CD4-positive, alpha-beta T cell treated with Interleukin-1 beta for 1 hour (primary cell): Measurements from ENCODE around the gene TFG.

ENCODE experiments used
- DNase-seq, 2 donors: peaks; one replicate each; pipeline ENCODE4 v3.0.0-alpha.2; 2020 to 2022

The TFG gene

DNA sequence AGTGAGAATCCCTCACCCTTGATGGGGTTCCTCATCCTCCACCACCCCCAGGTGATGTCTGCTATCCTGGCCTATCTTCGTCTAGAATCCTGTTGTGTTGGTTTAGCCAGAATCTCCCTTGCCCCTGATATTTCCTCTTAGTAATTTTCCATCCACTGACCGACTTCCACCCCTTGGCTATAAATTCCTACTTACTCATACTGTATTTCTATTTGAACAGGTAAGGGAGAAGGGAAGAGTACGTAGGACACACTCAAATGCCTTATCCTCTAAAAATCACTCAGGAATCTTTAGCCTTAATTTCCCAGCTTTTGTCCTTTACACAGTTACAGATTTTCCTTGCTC lies 678 bp upstream of the TFG start:
- DNase-seq: no peak

DNA sequence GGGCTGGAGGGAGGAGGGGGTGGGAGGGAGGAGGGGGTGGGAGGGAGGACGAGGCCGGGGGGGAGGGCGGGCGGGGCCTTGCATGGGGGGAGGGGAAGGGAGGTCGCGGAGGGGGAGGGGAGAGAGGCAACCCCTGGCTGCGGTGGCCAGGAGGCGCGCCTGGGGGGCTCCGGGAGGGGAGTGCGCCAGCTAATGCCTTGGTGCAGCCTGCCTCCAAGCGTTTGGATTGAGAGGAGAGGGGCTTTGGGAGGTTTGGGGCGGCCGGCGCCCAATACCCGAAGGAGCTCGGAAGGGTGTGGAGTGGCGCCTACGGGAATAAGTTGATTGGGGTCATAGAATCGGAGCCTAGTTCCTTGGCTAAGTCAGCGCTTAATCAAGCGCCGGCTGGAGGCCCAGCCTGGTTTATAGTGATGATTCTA lies 557 bp downstream of the TFG start:
- peak; percentile 29 to 32 for DNase-seq

DNA sequence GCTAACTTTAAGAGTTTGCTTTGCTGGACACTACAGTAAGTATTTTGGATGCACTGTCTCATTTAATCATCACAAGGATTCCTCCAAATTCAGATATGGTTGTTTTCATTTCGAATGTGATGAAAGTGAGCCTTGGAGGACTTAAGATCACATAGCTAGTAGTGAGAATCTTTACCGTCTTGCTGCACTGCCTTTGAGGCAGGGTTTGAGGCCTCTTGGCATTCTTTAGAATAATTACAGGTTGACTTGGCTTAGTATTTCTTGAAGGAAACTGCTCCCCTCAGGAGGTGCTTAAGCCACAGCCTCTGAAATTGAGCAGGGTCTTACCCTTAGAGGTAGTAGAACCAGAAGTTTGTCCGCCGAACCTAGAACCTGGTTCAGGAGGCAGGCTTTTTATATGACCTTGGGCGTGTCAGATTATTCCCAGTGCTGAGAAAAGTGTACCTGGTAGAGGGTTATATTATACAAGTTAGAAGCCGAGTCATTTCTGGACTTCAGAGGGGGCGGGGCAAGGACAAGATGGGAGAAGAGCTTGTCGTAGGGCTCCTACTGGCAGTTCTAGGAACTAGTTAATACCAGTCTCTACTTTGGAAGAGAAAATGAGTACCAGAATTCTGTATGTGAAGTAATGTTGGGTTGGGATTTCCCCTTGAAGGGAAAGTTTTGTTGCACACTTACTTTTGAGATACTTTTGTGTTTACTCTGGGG lies 1.1 kb downstream of the TFG start:
- DNase-seq: peak; percentile 43 to 64

DNA sequence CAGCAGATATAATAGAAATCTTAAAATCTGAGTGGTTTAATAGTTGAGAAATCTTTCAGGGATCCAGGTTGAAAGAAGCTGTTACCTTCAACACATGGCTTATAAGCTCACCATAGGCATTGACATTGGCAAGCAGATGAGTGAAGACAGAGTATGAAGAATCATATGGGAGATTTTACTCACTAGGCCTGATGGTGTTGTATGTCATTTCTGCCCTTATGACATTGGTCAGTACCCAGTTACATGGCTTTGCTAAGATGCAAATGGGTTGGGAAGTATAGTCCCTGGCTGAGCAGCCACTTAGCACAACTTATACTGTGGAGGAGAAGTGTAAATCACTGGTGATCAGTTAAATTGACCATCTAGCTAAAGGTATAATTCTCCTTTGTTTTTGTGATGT lies 5.9 kb downstream of the TFG start:
- no peak for DNase-seq

DNA sequence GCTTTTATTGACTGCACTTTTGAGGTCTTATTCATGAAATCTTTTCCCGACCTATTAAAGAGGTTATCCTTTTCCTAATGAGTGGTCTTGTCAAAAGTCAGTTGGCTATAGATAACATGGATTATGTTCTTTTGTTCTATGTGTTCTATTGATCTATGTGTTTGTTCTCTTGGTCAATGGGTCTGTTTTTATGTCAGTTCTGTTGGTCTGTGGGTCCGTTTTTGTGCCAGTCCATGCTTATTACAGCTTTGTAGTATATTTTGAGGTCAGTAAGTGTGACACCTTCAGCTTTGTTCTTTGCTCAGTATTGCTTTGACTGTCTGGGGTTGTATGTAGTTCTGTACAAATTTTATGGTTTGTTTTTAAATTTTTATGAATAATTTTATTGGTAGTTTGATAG lies 7.8 kb downstream of the TFG start:
- no peak for DNase-seq

DNA sequence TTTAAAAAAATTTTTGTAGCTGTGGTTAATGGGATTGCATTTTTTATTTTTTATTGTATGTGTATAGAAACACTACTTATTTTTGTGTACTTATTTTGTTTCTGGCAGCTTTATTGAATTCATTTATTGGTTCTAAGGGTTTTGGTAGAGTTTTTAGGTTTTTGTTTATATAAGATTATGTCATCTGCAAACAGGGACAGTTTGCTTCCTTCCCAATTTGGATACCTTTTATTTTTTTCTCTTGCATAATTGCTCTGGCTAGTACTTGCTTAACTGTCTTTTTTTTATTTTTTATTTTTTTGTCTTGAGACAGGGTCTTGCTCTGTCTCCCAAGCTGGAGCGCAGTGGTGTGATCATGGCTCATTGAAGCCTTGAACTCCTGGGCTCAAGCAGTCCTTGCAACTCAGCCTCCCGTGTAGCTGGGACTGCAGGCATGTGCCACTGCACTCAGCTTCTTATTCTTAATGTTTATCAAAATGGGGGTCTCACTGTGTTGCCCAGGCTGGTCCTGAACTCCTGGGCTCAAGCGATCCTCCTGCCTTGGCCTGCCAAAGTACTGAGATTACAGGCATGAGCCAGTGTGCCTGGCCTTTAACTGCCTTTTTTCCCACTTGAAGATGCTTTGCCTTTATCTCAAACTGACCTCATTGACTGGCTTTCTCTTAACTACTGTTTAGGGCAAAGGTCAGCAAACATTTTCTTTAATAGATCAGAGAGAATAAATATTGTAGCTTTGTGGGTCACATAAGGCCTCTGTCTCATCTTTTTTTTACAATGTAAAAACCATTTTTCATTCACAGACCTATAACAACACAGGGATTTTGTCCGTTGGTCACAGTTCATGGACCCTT lies 8.6 kb downstream of the TFG start:
- no peak for DNase-seq

DNA sequence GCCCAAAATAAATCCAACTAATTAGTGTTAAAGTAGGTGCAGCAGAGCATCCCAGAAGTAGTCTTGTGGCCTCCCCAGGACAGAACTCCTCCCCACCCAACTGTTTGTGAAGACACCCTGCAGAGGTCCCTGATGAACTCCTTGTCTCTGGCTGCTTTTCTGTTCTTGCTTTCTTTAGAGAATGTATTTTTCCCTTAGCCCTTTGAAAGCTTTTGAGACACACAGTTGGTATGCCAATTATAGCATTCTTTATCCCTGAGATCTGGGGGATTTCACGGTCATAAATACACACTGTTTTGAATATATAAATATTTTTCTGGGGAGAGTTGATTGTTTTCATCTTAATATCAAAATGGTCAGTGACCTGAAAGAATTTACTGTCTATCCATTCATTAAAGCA lies 9.8 kb downstream of the TFG start:
- DNase-seq: no peak

DNA sequence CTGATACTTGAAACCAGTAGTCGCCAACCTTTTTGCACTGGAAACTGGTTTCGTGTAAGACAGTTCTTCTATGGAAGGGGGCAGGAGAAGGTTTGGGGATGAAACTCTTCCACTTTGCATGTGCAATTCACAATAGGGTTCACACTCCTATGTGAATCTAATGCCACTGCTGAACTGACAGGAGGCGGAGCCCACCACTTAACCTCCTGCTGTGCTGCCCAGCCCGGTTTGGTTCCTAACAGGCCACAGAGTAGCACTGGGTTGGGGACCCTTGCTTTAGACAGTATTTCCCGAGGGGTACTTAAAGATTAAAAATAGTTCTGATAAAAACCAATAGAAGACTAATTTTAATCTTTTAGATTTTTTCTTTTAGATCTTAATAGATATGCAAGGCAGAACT lies 11.1 kb downstream of the TFG start:
- DNase-seq: no peak

DNA sequence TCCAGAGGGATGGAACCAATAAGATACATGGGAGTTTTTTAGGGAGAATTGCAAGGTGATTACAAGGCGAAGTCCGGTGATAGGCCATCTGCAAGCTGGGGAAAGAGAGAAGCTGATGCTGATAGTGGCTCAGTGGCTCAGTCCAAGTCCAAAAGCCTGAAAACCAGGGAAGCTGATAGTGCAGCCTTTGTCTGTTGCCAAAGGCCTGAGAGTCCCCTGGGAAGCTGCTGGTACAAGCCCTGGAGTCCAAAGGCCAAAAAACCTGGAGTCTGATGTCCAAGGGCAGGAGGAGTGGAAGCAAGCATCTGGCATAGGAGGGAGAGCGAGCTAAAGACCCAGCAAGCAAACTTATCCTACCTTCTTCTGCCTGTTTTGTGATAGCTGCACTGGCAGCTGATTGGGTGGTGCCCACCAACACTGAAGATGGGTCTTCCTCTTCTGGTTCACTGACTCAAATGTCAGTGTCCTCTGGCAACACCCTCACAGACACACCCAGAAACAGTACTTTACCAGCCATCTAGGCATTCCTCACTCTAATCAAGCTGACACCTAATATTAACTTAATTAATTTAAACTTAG lies 16.7 kb downstream of the TFG start:
- no peak for DNase-seq

DNA sequence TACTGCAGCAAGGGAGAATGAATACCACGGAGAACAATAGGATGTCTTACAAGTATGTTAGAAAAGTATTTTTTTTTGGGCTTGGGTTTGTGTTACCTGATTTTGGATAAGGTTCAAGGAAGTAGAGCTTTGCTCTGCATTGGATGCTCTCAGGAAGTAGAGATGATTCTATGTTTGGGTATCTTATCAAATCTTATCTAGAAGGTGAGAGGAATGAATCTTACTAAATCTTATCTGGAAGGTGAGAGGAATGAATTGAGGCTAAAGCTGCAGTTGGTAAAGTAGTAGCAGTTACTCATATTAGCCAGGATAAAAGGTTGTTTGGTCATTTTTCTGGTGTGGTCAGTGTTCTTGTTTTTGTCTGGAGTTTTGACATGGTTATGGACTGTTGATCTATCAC lies 17.4 kb downstream of the TFG start:
- DNase-seq: no peak

DNA sequence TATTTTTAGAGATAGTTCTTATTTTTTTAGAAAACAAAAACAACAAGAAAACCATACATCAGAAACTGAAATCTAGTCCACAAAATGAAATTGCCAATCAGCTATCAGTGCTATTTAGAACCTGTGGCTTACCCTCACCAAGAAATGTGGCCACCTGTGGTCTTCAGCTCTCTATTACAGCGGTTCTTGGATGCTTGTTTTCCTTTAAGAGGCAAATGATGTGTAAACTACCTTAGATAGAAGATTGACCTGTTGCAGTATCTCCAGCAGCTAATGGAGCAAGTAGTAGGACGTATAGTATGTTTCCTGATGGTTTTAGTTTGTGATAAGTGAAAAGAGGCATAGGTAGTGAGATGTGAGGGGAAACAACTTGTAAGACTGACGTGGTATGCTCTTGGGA lies 21.2 kb downstream of the TFG start:
- no peak for DNase-seq

DNA sequence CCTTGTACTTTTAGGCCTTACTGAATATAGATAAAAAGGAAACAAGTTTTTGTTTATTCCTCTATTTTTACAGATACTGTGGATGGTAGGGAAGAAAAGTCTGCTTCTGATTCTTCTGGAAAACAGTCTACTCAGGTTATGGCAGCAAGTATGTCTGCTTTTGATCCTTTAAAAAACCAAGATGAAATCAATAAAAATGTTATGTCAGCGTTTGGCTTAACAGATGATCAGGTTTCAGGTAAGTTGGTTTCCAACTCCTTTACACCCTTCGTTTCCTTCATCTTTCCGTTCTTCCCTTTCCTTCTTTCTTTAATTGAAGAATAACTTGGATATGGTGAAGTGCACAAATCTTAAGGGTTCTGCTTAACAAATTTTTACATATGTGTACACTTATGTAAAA lies 23.1 kb downstream of the TFG start:
- DNase-seq: no peak

DNA sequence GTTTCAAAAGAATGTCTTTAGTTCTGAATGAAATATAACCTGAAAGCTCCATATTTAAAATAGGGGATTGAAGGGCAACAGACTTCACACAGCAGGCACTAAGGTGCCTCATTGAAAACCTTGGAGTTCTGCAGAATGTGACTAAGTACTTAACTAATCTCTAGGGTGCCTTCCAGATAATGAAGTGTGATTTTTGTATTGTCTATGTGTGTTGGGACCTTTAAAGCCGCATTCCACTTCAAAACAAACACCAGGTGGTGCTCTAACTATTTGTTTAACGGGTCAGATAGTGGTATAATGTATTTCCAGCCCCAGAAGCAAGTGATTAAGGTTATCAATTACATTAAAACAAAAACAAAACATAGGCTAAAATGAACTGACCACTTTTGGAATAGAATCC lies 28.0 kb downstream of the TFG start:
- no peak for DNase-seq

DNA sequence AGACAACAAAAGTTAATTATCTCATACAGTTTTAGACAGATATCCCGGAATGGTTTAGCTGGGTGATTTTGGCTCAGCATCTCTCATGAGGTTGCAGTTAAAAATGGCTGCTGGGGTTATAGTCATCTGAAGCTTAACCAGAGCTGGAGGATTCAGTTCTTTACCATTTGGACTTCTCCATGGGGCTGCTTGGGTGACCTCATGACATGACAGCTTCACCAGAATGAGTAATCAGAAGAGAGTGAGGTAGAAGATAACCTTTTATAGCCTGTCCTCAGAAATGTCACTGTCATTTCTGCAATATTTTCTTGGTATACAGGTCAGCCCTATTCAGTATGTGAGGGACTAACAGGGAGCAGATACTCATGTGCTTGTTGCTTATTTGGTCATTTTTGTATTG lies 30.9 kb downstream of the TFG start:
- DNase-seq: no peak

DNA sequence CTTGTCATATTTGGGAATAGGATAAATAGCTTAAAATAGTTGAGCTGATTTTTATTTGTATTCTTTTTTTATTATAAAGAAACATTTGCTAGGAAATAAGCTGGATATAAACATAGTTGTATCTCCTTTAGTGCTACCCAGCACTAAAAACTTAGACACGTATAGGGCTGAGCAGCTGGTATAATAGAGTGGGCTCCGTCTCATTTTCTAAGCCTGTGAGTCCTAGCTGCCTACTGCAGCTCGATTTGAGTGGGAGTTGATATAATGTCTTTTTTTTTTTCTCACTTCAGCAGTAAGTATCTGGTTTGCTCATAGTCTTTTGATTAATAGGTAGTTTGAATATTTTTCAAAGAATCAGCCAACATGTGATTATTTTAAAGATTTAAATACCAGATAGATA lies 34.2 kb downstream of the TFG start:
- no peak for DNase-seq

DNA sequence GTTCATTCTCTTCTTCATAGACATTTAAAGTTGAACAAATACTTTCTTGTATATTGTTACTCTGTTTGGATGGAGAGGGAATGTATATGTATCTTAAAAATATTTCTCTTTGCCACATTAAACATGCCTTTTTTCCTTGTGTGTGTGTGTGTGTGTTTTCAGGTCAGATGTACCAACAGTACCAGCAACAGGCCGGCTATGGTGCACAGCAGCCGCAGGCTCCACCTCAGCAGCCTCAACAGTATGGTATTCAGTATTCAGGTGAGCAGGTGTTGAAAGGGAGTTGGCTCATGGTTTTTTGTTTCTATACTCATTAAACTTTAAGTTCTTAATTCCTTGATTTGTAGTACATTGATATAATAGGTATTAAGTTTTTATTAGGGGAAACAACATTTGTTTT lies 35.4 kb downstream of the TFG start:
- no peak for DNase-seq

DNA sequence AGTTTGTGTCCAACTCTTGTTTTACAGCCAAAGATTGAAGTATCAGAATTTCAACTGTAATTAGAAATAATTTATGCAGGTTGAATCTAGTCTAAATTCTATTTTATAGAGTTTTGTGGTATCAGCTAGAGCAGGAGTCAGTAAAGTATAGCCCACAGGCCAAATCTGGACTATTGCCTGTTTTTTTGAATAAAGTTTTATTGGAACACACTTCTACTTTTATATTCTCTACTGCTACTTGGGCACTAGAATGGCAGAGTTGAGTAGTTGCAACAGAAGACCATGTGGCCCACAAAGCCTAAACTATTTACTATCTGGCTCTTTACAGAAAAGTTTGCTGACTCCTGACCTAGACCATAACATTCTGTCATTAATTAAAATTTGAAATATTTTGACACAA lies 36.3 kb downstream of the TFG start:
- DNase-seq: no peak

DNA sequence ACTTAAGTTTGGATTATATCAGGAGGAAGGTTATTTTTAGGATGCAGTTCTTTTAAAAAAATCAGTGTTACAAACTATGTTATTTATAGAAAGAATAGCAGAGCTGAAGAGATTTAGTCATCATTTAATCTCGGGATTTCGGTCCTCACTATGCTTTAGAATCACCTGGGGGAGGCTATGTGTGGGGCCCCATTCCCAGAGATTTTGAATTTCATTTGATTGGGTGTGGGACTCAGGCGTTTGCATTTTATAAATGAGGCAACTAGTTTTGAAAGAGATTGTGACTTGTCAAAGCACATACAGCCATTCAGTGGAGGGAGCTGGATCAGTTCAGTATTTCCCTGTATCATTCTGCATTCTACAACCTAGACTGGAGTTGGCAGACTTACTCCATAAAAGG lies 36.8 kb downstream of the TFG start:
- DNase-seq: no peak

DNA sequence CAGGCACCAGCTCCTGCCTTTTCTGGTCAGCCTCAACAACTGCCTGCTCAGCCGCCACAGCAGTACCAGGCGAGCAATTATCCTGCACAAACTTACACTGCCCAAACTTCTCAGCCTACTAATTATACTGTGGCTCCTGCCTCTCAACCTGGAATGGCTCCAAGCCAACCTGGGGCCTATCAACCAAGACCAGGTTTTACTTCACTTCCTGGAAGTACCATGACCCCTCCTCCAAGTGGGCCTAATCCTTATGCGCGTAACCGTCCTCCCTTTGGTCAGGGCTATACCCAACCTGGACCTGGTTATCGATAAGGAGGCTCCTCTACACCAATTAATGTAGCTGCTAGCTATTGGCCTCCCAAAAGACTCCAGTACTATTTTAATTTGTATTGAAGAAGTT lies 38.9 kb downstream of the TFG start:
- DNase-seq: no peak

DNA sequence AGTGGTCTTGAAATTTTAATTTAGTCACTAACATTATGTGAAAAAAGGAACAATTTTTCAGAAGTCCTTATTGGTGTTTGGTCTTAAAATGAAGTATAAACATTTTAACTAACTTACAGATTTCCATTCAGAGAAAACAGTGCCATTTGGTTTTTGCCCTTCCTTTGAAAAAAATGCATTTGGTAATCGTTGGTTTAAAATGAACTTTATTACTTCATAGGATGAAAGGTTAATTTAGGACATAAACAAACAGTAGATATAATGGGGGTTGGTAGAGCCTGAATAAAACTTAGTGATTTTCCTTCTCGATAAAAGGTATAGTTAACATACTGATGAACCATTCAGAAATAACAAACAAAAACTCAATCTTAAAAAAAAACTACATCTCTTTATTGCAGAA lies 39.7 kb downstream of the TFG start:
- DNase-seq: no peak

DNA sequence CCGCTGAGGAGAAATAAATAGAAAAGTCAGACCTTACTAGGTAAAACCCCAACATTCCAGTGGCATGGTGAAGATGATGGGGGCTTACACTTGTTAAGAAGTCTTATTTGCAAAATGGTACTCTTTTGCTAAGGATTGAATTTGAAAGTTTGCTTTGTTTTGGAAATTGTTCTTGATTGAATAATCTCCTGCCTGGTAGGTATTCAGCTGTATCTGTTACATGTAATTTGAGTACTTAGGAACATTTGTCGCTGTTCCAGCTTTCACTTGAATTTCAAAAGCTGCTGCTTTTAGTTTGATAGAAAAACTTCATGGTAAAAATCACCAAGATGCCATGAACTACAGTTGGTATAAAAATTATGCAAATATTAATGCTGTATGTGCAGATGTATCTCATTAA lies 44.6 kb downstream of the TFG start:
- no peak for DNase-seq

DNA sequence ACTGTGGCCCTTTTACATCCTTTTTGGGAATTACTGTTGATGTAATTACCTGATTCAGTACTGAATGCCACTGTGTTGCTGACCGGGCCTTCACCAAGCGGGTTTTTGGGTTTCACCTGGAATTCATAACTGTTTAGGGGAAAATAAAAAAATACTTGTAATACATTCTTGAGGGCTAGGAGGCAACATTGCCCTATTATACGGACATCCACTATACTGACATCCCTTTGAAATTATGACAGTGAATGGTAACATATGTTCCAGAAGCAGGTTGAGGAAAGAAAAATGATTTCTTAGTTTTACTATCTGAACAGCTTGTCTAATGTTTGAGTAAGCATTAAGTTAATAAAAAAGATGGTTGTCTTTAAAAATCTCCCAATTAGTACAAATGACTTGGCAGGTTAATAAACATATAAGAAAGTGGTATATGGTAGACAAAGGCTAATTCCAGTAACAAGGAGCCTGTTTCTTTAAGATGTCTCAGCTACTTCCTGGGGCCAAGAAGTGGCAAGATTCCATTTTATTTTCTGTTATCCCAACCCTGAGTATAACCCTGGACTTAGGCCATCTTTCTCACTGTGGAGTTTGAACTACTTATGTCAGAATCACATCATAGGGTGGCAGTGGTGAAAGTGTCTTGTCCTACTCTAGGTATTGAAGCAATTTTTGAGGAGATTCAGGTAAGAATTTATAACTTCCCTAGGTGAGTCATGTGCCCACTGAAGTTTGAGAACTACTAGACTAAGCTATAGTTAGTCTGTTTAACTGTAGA lies 45.5 kb downstream of the TFG start:
- DNase-seq: no peak

DNA sequence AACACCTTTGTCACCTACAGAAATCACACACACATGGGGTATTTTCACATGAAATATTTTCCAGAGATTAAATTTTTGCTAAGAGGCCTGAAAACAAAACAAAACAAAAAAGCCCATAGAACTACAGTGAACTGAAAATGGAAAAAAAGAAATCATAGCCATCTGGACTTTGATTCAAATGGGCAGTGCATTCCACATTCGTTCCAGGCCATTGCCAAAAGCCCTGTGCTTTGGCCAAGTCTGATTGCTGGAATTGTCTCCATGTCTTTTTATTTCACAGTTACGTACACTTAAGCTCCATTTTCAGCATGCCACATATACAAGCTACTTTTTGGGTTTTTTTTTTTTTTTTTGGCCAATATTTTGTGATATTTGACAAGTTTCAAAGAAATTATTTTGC lies 47.1 kb downstream of the TFG start:
- DNase-seq: no peak

DNA sequence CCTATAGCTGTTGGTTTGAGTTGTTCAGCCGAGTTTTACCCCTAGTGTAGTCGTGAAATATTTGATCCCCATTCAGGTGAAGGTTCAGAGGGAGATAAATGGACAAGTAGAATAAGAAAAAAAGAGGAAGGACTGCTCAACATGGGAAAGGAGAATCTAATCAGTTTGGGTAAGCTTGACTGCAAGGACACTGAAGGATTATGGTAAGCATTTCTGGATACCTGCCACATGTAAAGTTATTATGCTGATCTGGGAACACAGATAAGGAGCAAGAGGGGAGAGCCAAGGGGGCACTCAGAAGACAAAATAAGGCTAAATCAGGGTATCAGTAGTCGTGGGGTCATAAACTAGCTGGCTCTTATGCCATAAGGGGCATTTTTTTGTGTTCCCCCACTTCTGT lies 49.9 kb downstream of the TFG start:
- no peak for DNase-seq
